ENCODE measurements around the gene OSER1.

DNA sequence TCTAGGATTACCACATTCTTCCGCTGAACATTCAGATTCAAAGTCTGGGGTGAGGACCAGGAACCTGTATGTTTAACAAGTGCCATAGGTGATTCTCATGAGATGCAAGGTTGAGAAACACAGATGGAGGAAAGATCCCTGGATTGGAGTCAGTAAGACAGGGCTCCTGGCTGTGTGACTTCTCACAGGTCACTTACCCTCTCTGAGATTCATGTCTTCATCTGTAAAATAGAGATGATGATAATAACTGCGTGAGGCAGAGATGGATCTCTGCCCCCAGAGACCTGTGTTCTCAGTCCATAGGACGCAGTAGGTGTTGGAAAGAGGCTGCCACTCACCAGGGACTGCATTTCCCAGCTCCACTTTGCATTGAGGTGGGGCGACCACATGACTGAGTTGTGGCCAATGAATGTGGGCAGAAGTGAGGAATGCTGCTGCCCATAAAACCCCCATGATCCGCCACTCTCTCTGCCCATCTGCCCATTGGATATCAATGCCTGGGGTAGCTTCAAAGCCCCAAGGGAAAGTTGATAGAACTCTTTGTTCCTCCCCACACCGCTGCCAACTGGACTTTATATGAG lies 23.0 kb upstream of the OSER1 start:
- TF ChIP-seq, protein P1, sequence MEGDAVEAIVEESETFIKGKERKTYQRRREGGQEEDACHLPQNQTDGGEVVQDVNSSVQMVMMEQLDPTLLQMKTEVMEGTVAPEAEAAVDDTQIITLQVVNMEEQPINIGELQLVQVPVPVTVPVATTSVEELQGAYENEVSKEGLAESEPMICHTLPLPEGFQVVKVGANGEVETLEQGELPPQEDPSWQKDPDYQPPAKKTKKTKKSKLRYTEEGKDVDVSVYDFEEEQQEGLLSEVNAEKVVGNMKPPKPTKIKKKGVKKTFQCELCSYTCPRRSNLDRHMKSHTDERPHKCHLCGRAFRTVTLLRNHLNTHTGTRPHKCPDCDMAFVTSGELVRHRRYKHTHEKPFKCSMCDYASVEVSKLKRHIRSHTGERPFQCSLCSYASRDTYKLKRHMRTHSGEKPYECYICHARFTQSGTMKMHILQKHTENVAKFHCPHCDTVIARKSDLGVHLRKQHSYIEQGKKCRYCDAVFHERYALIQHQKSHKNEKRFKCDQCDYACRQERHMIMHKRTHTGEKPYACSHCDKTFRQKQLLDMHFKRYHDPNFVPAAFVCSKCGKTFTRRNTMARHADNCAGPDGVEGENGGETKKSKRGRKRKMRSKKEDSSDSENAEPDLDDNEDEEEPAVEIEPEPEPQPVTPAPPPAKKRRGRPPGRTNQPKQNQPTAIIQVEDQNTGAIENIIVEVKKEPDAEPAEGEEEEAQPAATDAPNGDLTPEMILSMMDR (IDR thresholded peaks at IDR 0.05; ENCODE audit: poor library complexity, severe bottlenecking): no peak
- no peak for TF ChIP-seq MXI1 (conservative IDR thresholded peaks at IDR 0.05; ENCODE audit: poor library complexity, severe bottlenecking)
- no peak for TF ChIP-seq TAF1 (IDR thresholded peaks at IDR 0.05; ENCODE audit: low read depth)
- TF ChIP-seq RAD21 (conservative IDR thresholded peaks at IDR 0.05): no peak
- TF ChIP-seq, protein P2, sequence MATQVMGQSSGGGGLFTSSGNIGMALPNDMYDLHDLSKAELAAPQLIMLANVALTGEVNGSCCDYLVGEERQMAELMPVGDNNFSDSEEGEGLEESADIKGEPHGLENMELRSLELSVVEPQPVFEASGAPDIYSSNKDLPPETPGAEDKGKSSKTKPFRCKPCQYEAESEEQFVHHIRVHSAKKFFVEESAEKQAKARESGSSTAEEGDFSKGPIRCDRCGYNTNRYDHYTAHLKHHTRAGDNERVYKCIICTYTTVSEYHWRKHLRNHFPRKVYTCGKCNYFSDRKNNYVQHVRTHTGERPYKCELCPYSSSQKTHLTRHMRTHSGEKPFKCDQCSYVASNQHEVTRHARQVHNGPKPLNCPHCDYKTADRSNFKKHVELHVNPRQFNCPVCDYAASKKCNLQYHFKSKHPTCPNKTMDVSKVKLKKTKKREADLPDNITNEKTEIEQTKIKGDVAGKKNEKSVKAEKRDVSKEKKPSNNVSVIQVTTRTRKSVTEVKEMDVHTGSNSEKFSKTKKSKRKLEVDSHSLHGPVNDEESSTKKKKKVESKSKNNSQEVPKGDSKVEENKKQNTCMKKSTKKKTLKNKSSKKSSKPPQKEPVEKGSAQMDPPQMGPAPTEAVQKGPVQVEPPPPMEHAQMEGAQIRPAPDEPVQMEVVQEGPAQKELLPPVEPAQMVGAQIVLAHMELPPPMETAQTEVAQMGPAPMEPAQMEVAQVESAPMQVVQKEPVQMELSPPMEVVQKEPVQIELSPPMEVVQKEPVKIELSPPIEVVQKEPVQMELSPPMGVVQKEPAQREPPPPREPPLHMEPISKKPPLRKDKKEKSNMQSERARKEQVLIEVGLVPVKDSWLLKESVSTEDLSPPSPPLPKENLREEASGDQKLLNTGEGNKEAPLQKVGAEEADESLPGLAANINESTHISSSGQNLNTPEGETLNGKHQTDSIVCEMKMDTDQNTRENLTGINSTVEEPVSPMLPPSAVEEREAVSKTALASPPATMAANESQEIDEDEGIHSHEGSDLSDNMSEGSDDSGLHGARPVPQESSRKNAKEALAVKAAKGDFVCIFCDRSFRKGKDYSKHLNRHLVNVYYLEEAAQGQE (IDR thresholded peaks at IDR 0.05; ENCODE audit: borderline replicate concordance): no peak
- TF ChIP-seq POLR2AphosphoS5 (IDR thresholded peaks at IDR 0.05): no peak

Measured in neural cell (in vitro differentiated cells).